ENCODE data around the gene HSD11B2.

The HSD11B2 gene

DNA sequence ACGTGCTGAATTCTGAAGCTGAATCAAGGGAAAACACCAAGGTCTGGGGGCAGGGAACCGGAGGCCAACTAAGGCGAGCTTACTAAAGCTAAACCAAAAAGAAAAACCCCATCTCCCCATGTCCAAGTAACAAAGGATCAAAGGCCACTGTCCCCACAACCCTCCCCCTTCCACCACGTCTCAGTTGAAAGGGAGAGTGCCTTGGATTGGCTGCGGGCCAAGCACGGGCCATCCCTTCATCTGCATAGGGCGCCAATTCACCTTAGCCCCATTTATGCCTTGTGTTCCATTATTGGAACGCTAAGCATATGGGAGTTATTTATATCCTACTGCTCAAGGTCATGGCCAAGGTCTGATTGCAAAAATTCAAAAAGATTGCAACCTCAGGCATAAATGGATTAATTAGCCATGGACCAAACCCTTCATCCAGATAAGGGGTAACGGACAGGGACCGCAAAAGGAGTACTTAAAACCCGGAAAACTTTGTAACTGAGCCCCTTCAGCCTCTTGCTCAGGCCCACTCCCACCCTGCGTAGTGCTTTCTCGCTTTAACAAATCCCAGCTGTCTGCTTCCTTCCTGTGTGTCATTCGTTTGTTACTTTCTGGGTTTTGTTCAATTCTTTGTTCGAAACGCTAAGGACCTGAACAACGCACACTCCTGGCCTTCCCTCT lies 50.8 kb downstream of the HSD11B2 start:
- peak in 5 of 6 experiments; percentile 19 to 57 (median 37) for DNase-seq

DNA sequence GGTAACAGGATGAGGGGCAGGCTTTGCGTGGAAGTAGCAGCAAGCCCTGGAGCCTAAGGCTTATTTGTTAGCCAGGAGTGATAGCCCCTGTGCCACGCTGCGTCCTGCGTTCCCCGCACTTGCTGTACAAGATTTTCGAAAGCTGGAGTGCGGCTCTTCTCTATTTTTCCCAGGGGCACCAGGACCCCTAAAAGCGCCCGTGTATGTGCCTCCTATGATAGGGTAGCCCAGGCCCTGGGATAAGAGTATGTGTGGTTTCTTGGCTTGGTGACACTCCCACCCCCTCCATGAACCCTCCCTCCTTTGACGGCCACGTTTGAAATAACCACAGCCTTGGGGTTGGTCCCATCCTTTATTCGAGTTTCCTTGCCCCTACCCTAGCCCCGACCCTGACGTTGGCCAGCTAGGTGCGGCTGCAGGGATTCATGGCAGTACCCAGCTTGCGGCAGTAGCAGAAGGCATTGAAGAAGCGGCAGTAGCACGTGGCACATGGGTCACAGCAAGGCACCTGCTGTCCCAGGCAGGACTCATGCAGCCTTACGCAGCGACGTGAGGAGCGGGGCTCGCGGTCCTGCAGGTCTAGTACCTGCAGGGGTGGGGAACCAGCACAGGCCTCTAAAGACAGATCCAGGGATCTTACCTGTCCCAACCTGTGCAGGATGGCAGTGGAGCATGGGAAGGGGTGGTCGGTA lies 51.5 kb downstream of the HSD11B2 start:
- DNase-seq = no peak

DNA sequence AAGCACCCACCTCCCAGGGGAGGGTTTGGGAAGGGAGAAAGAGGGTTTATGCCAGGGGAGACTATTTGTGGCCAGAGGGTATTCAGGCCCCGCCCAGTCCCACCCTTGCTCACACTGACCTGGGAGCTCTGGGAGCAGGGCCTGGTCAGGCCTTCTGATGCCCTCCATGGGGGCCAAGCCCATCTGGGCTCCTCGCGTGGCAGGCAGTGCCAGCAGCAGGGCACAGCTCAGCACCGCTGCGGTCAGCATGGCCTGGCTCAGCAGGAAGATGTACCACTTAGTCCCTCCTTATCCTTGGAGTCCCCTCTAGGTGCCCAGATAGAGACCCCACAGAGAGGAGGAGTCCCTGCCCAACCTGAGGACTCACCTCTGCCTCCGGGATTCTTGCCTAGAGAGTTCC lies 52.2 kb downstream of the HSD11B2 start, which contains the start of gene AGRP:
TSS of gene AGRP (minus strand) at position 398 of the 400 bp plus-strand sequence. CDS start at position 249, 149 bp downstream.
- no peak for DNase-seq

GRCh38 chr16:67483731-67484525 lies 53.0 kb downstream of the HSD11B2 start:
- no peak for DNase-seq

DNA sequence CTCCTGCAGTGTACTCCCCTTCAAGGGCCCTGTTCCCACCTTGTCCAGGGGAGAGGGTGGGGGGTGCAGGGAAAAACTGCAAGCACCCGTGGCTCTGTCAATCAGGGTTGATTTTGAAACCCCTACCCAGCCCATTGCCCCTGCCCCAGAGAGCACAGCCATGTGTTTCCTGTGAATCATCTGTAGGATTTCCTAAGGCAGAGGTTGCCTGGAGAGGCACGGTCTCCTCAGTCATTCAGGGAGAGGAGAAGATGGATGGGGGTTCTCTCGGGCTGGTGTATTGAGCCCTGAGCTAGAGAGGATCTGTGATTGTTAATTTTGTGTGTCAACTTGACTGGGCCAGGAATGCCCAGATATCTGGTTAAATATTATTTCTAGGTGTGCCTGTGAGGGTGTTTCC lies 55.9 kb downstream of the HSD11B2 start:
- no peak for DNase-seq
